C4-2B (cell line): ENCODE measurements around the gene TXN2.

ENCODE experiments used
- CTCF ChIP-seq: fragments of 450-650 bp; conservative IDR thresholded peaks from 2 replicates; pipeline ENCODE4 v1.5.1; 2017; ENCODE audit warnings: mild to moderate bottlenecking
- ZFX ChIP-seq: fragments of 450-650 bp; IDR thresholded peaks from 2 replicates; pipeline ENCODE4 v1.6.1; 2017

- no peak for TF ChIP-seq CTCF
- no peak for TF ChIP-seq ZFX
Observed at GRCh38 chr22:36469094-36469710, 12.2 kb downstream of the TXN2 start.
